Natural killer cell (primary cell): ENCODE measurements around the gene SMIM20. TPM values are rescaled to one million over a fixed set of nuclear protein-coding genes. Genes with fewer than 3 reads are reported as not detected.

ENCODE experiments used
- ATAC-seq, 3 donors: fragments of 150-1000 bp in 2 of 3; fragments of 200-7000 bp in 1 of 3; cut with Tn5 transposase; 1 replicate in 1 of 3; 2 replicates in 2 of 3; pipeline ENCODE4 v1.10.0; 2021; ENCODE audit warnings: mild to moderate bottlenecking in 2 of 3, moderate library complexity in 2 of 3
- DNase-seq, 2 donors: peaks; one replicate each; pipeline versions ENCODE4 v3.0.0 to v3.0.0-alpha.2; 2013 to 2021; ENCODE audit warnings: mixed read lengths in 1 of 2
- H3K27ac ChIP-seq: one replicate; pipeline ENCODE4 v1.5.1; 2013; ENCODE audit warnings: mild to moderate bottlenecking, low read length
- H3K27me3 ChIP-seq: one replicate; pipeline ENCODE4 v1.6.1; 2013; ENCODE audit warnings: low read length; ENCODE audit not compliant: control insufficient read depth, insufficient read depth
- H3K36me3 ChIP-seq: one replicate; pipeline ENCODE4 v1.6.1; 2013; ENCODE audit warnings: low read length; ENCODE audit not compliant: control insufficient read depth, insufficient read depth
- H3K4me1 ChIP-seq: one replicate; pipeline ENCODE4 v1.6.1; 2013; ENCODE audit warnings: low read length; ENCODE audit not compliant: control insufficient read depth, insufficient read depth
- H3K4me3 ChIP-seq: one replicate; pipeline ENCODE4 v1.5.1; 2013; ENCODE audit warnings: low read length
- H3K9me3 ChIP-seq: one replicate; pipeline ENCODE4 v1.6.1; 2013; ENCODE audit warnings: low read length; ENCODE audit not compliant: control insufficient read depth, insufficient read depth
- H3K27ac Mint-ChIP-seq, 2 donors: one replicate each; pipeline ENCODE4 v1.8.0; 2022; ENCODE audit warnings: mild to moderate bottlenecking in 2 of 2, mixed read lengths in 2 of 2, moderate library complexity in 1 of 2
- H3K27me3 Mint-ChIP-seq, 2 donors: one replicate each; pipeline ENCODE4 v1.8.0; 2022; ENCODE audit warnings: low read depth in 2 of 2, mixed read lengths in 2 of 2
- H3K36me3 Mint-ChIP-seq: one replicate; pipeline ENCODE4 v1.8.0; 2022; ENCODE audit warnings: mixed read lengths
- H3K4me1 Mint-ChIP-seq, 2 donors: one replicate each; pipeline ENCODE4 v1.8.0; 2022; ENCODE audit warnings: mixed read lengths in 2 of 2
- H3K4me3 Mint-ChIP-seq: one replicate; pipeline ENCODE4 v1.8.0; 2022; ENCODE audit warnings: mild to moderate bottlenecking, moderate library complexity, mixed read lengths
- H3K9me3 Mint-ChIP-seq, 2 donors: one replicate each; pipeline ENCODE4 v1.8.0; 2022; ENCODE audit warnings: mixed read lengths in 2 of 2
- CTCF ChIP-seq: fragments of 200-600 bp; IDR thresholded peaks from one replicate; pipeline ENCODE4 v1.8.0; 2022; ENCODE audit warnings: antibody characterized with exemption
- WGBS: methylation state at CpG from one replicate; pipeline ENCODE4 v1.1.7; 2013; ENCODE audit warnings: missing lambda C conversion rate; ENCODE audit not compliant: insufficient coverage; 5-methylcytosine and 5-hydroxymethylcytosine counted together
- intact Hi-C: fragments of 100-400 bp; cut with micrococcal nuclease; formaldehyde crosslinking; loops from one replicate; pipeline ENCODE4 v1.14.2; 2022
- total RNA-seq, 4 donors: library from RNA; stranded (reverse); fragments of 120-200 nt in 1 of 4; gene quantifications; one replicate each; pipeline versions ENCODE4 v1.2.3 to v1.2.4, GENCODE V29; 2013 to 2022

SMIM20 gene
- total RNA-seq, 3 donors from 2014 or later (not counting 1 experiment from before 2014, with no cell fraction given), result 10.3 to 11.5 (median 10.3) TPM

DNA sequence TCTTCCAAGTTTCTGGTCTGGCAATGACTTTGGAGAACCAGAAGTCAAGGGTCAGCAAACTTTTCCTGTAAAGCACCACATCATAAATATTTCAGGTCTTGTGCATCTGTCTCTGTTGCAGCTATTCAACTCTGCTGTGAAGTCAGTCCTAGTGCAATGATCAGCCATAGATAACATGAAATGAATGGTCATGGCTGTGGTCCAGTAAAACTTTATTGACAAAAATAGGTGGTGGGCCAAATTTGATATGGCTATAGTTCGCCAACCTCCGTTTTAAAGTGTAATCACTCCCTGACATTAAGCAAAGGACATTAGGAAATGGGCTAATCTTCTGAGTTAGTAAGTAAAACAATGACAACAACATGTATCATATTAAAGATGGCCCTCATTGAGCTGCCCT is 30.5 kb upstream of the SMIM20 start:
- Histone ChIP-seq H3K9me3 (no peaks in the 10 kb centered on the region), H3K36me3 (no peaks in the 10 kb centered on the region), H3K27me3 (no peaks in the 10 kb centered on the region), H3K4me3 (no peak overlapping the region), H3K27ac (no peak overlapping the region), H3K4me1 (no peaks in the 10 kb centered on the region)
- no peak overlapping the region for H3K4me3 Mint-ChIP-seq
- intact Hi-C loops, result no loop called here
- DNase-seq (no peak), ATAC-seq (no peak)
- peaks cover 14 to 32% of the 10 kb centered on the region in 2 donors for H3K27me3 Mint-ChIP-seq
- WGBS, result 100% methylated on average over 2 of the region's 2 CpGs
- H3K36me3 Mint-ChIP-seq, result no peaks in the 10 kb centered on the region
- TF ChIP-seq CTCF, result no peak
- H3K4me1 Mint-ChIP-seq, result peaks cover 0 to 6% of the 10 kb centered on the region in 2 donors
- no peak overlapping the region for H3K27ac Mint-ChIP-seq
- H3K9me3 Mint-ChIP-seq, result no peaks in the 10 kb centered on the region

DNA sequence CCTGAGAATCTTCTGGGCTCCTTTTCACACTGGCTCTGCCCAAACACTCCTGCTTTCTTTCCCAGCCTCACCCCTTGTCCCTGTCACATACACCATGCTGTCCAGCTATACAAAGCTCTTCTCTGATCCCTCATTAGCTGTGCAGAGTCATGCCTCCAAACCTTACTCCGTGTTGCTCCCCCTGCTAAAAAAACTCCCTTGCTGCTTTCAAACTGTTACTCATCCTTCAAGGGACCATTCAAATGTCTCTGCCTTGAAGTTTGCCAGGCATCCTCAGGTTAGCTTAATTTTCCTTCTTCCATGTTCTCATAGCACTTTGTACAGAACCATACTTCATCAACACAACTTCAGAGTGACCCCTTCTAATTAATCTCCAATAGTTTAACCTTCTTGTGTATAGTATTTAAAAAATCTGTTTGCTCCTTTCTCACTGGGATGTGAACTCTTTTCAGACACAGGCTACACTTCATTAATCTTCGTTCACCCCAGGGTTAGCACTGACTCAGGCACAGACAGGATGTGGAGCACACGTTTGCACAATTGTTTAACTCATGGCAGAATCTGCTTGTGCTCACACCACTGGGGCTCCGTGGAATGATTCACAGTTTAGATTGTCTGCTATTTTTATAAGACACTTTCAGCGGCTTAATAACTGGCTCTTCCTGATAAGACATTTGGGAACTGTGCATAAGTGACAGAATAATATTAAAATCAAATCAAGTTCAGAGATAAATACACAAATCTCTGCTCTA is 29.8 kb upstream of the SMIM20 start:
- Mint-ChIP-seq H3K4me1 (peaks cover 0 to 6% of the 10 kb centered on the region in 2 donors), H3K4me3 (no peak overlapping the region), H3K36me3 (no peaks in the 10 kb centered on the region), H3K27me3 (peaks cover 14 to 32% of the 10 kb centered on the region in 2 donors), H3K27ac (no peak overlapping the region), H3K9me3 (no peaks in the 10 kb centered on the region)
- Histone ChIP-seq H3K27ac (no peak overlapping the region), H3K4me1 (no peaks in the 10 kb centered on the region), H3K27me3 (no peaks in the 10 kb centered on the region), H3K4me3 (no peak overlapping the region), H3K36me3 (no peaks in the 10 kb centered on the region), H3K9me3 (no peaks in the 10 kb centered on the region)
- ATAC-seq (no peak), DNase-seq (no peak)
- intact Hi-C loops, result no loop called here
- TF ChIP-seq CTCF, result no peak
- WGBS, result 41% methylated on average over 5 of the region's 5 CpGs

DNA sequence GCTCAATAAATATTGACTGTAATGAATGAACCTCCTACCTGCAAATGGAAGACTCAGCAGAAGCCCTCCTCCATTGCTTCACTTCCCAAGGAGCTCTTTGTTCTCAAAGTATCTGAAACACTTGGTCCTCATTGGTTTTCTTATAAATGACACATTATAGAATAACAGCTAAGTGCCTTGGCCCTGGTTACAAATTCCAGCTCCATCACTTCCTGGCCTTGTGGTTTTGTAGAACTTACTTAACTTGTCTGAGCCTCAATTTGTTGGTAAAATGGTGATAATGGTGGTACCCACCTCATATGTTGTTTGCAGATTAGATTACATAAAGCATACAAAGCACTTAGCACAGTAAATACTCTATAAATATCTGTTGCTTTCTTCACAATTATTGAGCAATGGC is 25.2 kb upstream of the SMIM20 start:
- no peak overlapping the region for H3K4me3 ChIP-seq
- Mint-ChIP-seq H3K36me3 (no peaks in the 10 kb centered on the region), H3K27me3 (no peaks in the 10 kb centered on the region), H3K27ac (no peak overlapping the region), H3K9me3 (no peaks in the 10 kb centered on the region), H3K4me1 (peaks cover 0 to 6% of the 10 kb centered on the region in 2 donors), H3K4me3 (no peak overlapping the region)
- H3K27ac ChIP-seq, result no peak overlapping the region
- H3K36me3 ChIP-seq, result no peaks in the 10 kb centered on the region
- no peaks in the 10 kb centered on the region for H3K4me1 ChIP-seq
- DNase-seq, result no peak
- TF ChIP-seq CTCF, result no peak
- intact Hi-C loops, result no loop called here
- H3K27me3 ChIP-seq, result no peaks in the 10 kb centered on the region
- no peak for ATAC-seq
- no peaks in the 10 kb centered on the region for H3K9me3 ChIP-seq
